DOHH2 (cell line): ENCODE measurements around the gene IL1RAP.

ENCODE experiments used
- EZH2phosphoT487 ChIP-seq: fragments of 200-600 bp; sonication (generic); IDR thresholded peaks from 2 replicates; pipeline ENCODE4 v1.6.1; 2017; ENCODE audit warnings: borderline replicate concordance, mild to moderate bottlenecking, antibody characterized with exemption, low read length, moderate library complexity, mixed read lengths
- TF ChIP-seq, protein P1 (sequence below): fragments of 200-600 bp; sonication (generic); IDR thresholded peaks from one replicate; pipeline ENCODE4 v1.5.1; 2014; ENCODE audit warnings: antibody characterized with exemption, mild to moderate bottlenecking, low read depth, low read length; ENCODE audit not compliant: poor library complexity, severe bottlenecking

GRCh38 chr3:190541560-190541959 lies 27.7 kb downstream of the IL1RAP start:
- no peak for TF ChIP-seq EZH2phosphoT487
- TF ChIP-seq, protein P1, sequence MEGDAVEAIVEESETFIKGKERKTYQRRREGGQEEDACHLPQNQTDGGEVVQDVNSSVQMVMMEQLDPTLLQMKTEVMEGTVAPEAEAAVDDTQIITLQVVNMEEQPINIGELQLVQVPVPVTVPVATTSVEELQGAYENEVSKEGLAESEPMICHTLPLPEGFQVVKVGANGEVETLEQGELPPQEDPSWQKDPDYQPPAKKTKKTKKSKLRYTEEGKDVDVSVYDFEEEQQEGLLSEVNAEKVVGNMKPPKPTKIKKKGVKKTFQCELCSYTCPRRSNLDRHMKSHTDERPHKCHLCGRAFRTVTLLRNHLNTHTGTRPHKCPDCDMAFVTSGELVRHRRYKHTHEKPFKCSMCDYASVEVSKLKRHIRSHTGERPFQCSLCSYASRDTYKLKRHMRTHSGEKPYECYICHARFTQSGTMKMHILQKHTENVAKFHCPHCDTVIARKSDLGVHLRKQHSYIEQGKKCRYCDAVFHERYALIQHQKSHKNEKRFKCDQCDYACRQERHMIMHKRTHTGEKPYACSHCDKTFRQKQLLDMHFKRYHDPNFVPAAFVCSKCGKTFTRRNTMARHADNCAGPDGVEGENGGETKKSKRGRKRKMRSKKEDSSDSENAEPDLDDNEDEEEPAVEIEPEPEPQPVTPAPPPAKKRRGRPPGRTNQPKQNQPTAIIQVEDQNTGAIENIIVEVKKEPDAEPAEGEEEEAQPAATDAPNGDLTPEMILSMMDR: no peak
